ENCODE results near the gene LBHD1.
"Not testable (repeated sequence)": the region's sequence is repeated elsewhere in the genome, so short reads cannot be mapped to it uniquely, and the experiment has no call there.

The LBHD1 gene
- 13.1 reads per million, percentile 37 among the genes with 10 or more reads in this experiment for total RNA-seq

DNA sequence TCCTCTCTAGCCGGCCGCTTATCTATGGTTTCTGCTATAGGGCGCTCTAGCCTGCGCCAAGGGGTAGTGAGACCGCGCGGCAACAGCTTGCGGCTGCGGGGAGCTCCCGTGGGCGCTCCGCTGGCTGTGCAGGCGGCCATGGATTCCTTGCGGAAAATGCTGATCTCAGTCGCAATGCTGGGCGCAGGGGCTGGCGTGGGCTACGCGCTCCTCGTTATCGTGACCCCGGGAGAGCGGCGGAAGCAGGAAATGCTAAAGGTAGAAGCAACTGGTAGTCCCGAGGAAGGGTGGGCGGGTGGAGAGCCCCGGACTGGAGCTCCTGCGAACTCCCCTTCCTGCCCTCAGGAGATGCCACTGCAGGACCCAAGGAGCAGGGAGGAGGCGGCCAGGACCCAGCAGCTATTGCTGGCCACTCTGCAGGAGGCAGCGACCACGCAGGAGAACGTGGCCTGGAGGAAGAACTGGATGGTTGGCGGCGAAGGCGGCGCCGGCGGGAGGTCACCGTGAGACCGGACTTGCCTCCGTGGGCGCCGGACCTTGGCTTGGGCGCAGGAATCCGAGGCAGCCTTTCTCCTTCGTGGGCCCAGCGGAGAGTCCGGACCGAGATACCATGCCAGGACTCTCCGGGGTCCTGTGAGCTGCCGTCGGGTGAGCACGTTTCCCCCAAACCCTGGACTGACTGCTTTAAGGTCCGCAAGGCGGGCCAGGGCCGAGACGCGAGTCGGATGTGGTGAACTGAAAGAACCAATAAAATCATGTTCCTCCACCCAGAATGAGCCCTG, at the start of gene LBHD1, which contains the start of gene UQCC3:
Gene LBHD1, minus strand, starts transcription at position 660 of the 782 bp plus-strand sequence. CDS start 2,236 bp downstream, outside the sequence.
Gene UQCC3, plus strand, starts transcription at position 66 of the 782 bp plus-strand sequence. Its CDS starts 73 bp downstream, at position 139.
- DNase-seq: peak; percentile 63

DNA sequence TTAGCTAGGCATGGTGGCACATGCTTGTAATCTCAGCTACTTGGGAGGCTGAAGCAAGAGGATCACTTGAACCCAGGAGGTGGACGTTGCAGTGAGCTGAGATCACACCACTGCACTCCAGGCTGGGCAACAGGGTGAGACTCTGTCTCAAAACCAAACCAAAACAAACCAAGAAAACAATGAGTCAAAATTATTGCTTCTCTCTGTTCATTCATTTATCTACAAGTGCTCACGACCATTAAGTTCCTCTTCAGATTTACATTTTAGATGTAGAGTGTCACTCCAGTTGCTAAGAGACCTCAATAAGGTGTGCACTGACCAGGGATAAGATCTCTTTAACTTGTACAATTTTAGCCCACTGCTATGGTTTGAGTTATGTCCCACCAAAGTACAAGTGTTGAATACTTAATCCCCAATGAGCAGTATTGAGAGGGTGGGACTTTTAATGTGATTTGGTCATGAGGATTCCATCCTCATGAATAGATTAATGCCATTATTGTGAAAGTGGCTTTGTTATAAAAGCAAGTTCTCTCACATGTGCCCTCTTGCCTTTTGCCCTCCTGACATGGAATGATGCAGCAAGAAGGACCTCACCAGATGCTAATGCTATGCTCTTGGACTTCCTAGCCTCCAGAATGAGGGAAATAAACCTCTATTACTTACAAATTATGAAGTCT, 47.4 kb upstream of the LBHD1 start:
- no peak for DNase-seq

DNA sequence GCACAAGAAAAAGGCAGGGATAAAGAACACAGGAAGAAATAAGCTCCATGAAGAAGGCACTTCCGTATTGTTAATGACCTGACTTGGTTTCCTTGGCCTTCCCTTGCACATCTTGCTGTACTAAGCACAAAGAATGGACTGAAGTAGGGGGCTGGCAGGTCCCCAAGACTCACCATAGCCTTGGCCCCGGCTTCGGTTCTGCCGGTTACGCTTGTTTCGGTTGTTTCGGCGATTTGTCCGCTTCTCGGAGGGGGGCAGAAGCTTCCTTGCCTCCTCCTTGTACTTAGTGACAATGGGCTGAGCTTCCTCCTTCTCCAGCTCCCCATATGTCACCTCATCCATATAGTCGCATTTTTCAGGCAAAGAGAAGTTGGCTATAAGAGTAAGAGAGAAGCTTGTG, 44.7 kb upstream of the LBHD1 start:
- DNase-seq: no peak

DNA sequence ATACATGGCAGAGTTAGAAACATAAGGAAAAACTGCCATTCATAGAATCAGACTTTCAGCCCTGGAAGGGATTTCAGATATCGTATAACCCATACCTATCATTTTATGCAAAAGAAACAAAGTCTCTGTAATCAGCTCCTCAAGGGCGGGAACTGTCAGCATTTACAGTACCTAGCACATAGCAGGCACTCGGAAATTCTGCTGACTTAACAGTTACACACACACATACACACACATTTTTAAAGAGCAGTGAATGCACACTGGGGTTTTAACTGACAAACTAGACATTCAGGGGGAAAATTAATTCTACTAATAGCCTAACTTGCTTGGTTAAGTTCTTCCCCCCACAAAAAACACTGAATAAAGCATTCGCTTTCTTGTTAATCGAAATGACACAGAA, 44.1 kb upstream of the LBHD1 start:
- DNase-seq: no peak

DNA sequence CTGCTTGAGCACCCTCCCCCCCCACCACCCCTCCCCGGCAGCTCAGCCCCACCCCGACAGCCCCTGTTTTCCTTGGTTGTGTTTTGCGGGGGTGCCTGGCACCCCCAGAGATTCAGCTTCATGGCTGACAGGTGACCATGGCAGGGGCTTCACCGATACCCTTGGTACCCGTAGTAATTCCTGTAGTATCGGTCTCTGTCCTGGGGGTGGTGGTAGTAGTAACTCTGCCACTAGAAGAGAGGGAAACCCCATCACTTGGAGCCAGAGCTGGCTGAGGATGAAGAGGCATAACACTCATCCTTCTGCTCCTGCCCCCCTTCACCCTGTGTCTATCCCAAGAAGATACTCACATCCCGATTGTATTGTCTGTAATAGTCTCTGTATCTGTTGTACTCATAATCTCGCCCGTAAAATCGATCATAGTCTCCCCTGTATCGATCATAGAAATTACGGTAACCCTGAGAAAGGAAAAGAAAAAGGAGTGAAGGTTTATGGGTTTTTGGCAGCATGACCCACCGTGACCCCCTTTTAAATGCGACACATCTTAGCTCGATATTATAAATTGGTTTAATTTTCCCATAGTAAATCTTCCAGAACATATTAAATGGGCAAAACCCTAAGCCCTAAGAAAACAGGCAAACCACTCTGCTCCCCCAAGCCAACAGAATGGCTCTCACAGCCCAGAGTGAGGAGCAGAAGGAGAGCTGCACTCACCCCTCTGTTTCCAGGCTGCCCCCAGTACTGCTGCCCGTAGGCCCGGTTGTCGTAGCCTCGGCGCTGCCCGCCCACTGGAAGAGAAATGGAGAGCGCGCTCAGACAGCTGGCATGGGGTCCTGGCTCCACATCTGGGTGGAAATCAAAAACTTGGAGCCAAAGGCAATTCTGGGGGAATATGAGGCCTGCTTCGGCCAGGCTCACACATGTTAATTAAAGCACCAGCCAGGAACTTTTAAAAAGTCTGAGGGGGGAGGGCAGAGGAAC, 43.4 kb upstream of the LBHD1 start:
- DNase-seq: no peak

DNA sequence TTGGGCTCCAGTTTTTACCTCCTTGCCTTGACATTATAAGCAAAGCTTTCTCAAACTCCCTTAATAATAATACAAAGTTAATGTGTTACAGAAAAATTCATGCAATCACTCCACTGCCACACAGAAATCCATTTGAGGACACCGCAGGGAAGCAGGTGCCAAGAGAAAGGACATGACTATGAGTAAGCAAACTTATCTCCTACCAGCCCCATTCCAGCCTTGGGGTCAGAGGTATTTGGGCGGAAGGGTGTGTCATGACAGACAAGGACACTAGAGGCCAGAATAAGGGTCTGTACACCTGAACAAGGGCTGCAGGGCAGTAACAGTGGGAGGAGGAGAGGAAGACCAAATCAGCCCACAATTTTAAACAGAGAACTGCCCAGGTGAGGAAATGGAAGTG, 41.3 kb upstream of the LBHD1 start:
- DNase-seq: no peak

DNA sequence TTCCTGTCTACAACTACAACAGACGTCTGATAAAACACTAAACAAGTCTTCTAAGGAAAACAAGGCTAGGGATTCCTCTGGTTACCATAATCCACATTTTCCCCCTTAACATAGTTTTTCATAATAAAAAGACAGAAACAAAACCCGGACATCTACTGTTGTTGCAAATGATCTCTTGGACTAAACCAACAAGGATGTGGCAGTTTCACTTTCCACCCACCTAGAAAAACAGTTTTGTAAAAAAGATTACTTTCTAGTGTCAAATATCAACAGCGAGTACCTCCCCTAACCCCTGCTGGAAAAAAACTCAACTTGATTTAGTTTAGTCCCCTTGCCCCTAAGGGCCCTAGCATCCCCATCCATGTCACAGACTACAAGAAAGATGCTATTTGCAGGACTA, 40.8 kb upstream of the LBHD1 start:
- no peak for DNase-seq

DNA sequence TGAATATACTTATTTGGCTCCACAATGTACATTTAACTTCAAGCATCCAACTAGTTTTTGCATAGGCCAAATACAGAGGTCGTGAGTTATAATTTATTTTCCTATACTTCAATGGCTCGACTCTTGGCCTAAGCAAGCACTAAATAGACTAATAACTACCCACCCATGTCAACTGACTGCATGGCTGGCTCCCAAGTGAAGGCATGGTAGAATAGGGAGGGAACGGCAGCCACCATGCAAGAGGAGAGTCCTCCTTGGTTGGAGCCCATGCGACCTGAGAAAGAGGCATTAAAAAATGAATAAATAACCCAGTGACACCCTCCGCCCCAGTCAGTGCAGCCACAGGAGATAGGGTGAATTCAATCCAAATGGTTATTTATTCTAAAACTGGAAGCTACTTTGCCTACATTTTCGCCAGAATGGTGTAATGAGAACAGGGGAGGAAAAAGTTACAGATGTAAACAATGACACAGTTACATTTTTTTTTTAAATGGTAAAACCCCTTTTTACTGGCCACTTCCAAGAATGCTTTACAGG, 40.3 kb upstream of the LBHD1 start:
- no peak for DNase-seq

DNA sequence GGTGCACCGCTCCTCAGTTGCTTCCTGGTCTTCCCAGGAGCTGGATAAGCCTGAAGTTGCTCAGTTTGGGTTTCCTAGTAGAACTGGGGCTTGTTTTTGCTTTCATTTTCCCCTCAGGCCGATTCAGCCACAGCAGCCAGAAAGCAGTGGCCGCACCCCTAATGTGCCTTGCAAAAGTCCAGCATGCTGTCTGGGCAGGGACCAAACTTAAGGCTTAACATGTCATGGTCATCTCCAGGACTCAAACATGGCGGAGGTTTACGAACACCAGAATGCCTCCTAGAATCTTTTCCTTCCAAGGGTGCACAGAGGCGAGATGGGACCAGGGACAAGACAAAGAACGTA, 37.9 kb upstream of the LBHD1 start:
- no peak for DNase-seq

DNA sequence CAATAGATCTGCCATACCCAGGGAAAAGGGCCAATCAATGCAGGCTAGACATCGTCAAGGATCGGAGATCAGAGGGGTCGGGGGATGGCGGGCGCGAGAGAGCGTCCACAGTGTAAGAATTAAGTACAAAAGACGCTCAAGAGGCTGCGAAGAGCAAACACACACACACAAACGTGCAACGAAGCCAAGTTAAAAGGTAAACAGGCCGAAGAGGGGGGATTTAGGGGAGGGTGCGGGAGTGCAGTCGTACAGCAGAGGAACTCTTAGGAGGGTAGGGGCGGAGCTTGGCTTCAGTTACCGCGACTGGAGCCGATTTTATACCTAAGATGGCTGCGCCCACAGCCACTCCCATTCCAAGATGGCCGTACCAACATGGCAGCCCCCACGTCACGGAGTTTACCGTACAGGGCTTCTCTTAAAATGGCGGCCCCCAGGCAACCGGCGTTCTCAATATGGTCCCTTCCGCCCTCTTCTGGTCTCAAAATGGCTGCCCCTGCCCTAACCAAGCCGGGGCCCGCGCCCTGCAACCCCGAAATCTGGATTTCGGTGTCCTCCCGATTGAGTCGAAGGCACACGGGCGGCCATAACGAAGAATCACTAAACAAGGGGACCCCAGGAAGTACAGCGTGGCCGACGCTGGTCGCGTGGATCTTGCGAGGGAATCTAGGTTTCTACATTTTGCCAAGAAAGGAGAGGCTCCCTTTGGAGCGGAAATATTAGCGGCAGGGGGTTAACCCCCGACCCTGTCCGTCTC, 37.4 kb upstream of the LBHD1 start:
- peak; percentile 96 for DNase-seq

DNA sequence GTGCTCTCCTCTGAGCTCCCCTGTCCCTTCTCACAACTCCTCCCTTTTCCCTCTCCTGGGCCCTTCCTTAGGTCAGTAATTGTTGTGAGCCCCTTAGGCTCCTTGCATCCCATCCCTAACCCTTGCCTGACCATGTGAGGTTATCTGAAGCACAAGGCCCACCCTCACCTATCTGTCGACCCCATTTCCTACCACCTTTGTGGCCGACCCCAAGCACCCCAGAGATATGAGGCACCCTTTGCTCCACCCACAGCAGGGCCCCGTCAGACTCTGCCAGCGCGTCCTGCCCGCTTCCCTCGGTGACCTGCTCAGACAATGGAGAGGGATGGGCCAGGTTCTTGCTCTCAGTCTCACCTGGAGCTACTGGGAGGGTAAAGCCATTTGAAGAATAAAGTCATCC, 36.7 kb upstream of the LBHD1 start:
- peak; percentile 34 for DNase-seq

DNA sequence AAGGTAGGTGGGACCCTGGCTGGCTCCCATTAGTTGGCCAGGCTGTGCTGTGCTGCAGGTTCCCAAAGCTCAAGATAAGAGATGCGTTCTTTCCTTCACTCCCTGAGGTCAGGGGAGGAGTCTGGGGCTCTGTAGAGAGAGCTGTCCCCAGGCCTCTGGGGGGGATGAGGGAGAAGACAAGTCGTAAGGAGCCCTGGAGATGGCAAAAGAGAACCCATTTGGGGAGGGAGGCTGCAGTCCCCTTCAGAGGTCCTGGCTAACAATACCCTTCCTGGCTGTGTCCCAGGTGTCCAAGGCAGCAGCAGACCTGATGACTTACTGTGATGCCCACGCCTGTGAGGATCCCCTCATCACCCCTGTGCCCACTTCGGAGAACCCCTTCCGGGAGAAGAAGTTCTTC, 36.3 kb upstream of the LBHD1 start:
- DNase-seq: no peak

DNA sequence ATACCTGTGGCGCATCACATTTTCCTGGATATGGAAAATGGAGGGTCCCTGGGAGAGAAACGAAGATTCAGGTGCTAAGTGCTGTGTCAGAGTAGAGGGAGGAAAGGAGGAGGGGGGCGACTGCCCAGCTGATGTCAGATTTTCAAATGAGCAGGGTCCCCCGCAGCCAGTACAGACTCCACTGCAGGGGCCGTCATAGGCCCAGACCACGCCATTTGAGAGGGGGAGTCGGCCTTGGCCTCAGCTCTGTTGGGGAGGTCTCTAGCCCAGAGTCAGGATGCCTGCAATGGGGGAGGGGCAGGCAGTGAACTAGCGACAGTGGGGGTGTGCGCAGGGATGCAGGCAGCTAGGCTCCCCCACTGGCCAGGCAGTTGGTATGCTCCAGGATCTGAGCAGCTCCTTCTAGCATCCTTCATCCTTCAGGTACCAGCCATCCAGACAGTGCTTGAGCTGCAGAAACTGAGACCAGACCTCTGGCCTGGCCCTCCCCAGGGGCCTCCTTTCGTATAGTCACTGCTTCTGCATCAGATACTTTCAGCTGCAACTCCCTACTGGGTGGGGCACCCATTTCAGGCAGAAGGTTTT, 35.3 kb upstream of the LBHD1 start, which contains the start of the genes BSCL2 and GNG3:
Gene BSCL2, minus strand, starts transcription at position 148 of the 585 bp plus-strand sequence. CDS start 229 bp downstream, outside the sequence.
Gene GNG3, plus strand, starts transcription at position 400 of the 585 bp plus-strand sequence. CDS start 620 bp downstream, outside the sequence.
- DNase-seq: no peak

DNA sequence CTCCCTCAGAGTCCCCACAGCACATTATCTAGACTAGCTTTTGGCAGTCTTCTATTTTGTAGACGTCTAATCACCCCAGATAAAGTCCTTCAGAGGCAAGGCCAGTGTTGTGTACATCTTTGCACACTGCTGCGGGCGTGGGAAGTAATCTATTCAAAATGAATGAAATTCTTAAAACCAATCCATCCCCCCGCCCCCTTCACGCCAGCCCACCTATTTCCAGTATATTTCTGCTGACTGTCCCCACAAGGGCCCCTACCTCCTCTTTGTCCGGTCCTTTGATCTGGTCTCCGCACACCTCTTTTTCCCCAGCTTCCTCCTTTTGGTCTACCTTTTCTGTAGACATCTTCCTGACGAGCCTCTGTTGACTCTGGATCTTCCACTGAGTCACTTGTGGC, 34.8 kb upstream of the LBHD1 start:
- DNase-seq: no peak

DNA sequence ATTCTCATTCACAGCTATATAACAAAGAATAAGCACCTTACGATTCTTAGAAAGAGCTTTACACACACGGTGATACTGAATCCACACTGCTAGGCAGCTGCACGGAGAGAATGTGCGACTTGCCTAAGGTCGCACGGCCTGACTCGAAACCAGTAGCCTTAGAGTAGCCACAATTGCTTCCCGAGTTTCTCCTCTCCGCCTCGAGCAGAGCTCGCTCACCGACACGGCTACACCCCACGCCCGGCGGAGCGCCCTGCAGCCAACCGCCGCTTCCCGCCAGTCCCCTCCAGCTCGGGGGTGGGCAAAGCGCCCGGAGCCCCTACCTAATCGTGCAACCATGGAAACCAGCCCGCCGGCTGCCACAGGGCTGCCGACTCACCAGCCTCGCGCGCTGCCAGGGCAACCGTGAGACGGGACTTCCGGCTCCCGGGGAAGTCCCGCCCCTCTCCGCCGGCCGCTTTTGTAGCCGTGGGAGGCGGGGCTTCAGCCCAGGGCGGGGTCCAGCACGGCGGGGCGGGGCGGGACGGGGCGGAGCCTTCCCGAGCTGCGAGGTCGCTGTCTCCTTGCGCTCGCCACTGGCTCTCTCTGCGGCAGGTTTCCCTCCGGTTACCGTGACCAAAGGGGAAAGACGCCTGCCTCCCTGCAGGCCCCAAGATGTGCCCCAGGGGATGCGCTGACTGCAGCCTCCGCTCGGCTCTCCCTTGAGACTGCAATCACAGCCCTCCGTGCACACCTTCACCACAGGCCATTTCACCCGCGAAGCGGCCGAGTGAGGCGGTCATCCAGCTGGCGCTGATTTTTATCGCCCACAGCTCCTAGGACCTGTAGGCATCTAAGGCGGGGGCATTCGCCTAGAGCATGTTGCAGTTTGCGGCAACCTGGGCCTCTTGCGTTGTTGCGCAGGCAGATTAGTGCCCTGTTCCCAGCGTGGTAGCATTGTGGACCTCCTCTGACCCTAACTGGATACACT, 34.1 kb upstream of the LBHD1 start:
- DNase-seq: peak; percentile 95

DNA sequence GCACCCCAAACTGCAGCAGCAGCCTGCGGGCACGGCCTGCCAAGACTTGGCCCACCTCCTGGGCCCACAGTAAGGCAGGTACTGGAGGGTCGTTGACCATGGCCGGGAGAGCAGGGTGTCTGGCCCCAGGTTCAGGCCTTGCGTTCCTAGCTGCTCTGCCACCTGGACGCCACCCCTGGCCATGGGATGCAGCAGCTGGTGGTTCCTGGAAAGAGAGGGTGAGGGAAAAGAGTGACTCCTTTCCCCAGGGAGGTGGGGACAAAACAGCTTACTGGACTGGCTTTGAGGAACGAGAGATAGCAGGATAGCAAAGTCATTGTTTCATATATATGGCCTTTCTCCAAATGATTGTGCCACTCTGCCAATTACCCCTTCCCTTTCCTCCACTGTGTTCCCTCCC, 33.3 kb upstream of the LBHD1 start:
- DNase-seq: no peak

DNA sequence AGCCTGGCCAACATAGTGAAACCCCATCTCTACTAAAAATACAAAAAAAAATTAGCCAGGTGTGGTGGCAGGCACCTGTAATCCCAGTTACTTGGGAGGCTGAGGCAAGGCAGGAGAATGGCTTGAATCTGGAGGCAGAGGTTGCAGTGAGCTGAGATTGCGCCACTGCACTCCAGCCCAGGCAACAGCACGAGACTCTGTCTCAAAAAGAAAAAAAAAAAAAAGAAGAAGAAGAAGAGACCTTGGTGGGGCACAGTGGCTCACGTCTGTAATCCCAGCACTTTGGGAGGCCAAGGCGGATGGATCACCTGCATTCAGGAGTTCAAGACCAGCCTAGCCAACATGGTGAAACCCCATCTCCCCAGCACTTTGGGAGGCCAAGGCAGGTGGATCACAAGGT, 31.9 kb upstream of the LBHD1 start:
- not testable (repeated sequence) for DNase-seq

DNA sequence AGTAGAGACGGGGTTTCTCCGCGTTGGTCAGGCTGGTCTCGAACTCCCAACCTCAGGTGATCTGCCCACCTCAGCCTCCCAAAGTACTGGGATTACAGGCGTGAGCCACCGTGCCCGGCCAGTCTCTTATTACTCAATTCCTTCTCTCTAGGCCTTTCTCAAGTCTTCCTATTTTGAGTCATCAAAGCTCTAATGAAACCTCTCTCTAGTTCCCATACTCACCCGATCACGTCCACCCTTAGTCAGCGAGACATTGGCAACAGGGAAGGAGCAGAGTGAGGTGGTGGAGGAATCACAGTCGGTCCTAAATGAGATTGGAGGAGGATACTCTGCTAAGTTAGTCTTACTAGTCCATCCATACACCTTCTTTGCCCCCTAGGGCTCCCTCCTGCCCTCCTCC, 30.2 kb upstream of the LBHD1 start:
- DNase-seq: no peak

DNA sequence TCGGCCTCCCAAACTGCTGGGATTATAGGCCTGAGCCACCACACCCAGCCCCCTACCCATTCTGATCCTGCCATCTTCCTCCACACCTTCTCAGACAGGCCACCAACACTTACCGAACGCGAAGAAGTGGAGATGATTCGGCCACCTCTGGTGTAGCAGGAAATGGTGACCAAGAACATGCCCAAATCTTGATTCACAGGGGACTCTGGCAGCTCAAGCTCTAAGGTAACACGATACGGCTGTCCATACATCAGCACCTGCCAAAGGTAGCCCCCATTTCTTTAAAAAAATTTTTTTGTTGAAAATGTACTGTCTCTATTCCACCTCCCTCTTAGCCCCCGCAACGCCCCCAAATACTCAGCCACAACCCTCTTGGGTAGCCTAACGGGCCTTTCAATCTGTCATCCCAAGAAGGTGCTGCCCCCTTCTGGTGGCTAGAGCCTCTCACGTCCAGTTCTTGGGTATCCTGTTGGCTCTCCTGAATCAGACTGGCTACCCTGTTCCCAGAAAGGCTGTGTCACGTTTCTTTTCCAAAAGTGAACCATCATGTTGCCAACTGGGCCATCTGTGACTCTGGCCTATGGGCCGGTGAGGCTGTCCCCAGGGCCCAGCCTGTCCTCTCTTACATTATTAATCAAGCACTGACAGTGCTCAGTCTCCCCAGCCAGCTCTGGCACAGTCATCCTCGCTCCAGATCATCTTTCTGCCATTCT, 22.5 kb upstream of the LBHD1 start:
- peak; percentile 80 for DNase-seq
